GM18907 (cell line): ENCODE results near the gene ABI1.
A peak's percentile ranks its signal among the peaks of the same experiment; 100 is the strongest.
"Not testable (repeated sequence)": the region's sequence is repeated elsewhere in the genome, so short reads cannot be mapped to it uniquely, and the experiment has no call there.

Experiments used
- ATAC-seq: cut with Tn5 transposase; IDR thresholded peaks from one replicate; pipeline ENCODE4 v1.9.1; 2021; ENCODE audit warnings: mild to moderate bottlenecking, moderate library complexity; ENCODE audit not compliant: unreplicated experiment

ABI1 gene

GRCh38 chr10:26860443-26861204 lies at the start of gene ABI1:
Gene ABI1 (minus strand): TSS chr10:26860958. CDS start chr10:26860863, 95 bp downstream.
- ATAC-seq, result peak; percentile 75

- no peak for ATAC-seq
These were observed 49.0 kb upstream of the ABI1 start for GRCh38 chr10:26909753-26910152.

- not testable (repeated sequence) for ATAC-seq
These were observed 44.6 kb upstream of the ABI1 start for GRCh38 chr10:26905253-26905781.

DNA sequence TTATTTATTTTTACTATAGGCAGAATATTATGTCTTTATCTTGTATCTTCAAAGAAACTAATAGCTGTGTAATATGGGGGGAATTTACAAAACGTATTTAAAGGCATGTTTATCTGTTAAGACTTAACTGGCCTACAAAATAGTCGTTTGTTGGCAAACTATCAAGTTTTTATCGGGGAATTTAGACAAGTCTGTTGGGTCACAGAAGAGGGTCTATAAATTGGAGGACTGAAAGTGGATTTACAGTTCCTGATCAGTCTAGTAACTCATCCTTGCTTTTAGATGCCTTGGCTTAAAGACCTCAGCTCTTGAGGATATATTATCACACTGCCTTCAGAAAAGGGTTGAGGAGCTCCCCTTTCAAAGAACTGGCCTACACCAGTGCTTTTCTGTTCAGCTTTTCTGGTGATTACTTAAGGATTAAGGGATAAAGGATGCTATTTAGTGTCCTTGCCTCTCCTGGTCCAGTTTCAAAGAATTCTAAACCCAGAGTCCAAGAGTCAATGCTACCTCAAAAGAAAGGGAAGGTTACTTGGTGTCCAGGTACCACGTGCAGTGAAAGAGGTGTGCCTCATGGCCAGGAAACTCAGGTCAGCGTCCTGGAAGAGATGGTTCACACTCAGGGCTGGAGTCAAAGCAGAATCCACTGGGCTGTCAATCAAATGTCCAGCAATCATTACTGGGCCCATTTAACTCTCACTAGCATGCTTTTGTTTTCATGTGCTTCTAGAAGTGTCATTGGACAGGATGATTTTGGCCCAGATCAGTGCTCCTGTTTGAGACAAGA lies 42.9 kb upstream of the ABI1 start:
- ATAC-seq, result no peak

GRCh38 chr10:26892306-26892923 lies 31.7 kb upstream of the ABI1 start:
- ATAC-seq, result not testable (repeated sequence)

DNA sequence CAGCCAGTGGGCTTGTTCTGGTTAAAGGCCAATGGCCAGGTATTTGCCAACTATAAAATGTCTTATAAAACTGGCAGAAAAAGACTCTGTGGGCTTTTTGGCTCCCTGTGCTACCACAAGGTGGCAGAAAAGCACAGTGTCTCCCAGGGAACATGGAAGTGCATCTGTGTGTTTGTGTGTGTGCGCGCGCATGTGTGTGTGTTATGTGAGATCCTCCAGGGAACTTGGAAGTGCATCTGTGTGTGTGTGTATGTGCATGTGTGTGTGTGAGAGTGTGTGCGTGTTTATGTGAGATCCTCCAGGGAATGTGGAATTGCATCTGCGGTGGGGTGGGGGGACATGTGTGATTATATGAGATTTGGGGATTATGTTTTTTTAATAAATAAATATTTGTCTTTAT lies 30.2 kb upstream of the ABI1 start:
- ATAC-seq, result no peak

GRCh38 chr10:26887611-26888215 lies 27.0 kb upstream of the ABI1 start:
- no peak for ATAC-seq

DNA sequence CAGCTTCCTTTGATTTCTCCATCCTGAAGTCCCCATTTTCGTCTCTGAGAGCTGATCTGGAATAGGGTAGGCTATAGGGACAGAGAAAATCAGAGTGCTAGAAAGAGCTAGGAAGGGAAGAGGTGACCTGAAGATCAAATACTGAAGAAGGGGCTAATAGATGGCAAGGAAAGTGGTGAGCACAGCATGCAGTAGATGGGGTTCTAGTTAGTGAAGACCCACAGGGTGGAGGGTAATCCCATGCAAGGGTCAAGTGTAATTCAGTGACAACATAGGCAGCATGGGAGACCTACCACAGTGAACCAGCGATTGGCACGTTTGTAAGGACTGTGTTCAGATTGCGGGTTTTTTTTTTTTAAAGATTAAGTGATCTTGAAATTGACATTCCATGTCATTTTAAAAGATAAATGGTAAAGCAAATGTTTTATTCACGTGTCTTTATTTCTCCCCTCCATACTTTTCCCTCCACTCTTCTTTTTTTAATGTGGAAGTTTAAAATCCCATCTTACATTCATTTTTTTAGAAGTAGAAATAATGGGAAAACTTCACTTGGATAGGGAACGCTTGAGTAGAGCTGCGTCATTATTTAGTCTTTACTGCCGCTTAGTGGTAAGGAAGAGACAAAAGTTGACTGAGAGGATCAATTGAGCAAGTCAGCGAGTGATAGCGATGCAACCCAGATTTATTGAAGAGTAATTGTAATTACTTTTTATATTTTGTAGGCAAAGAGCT lies 21.0 kb upstream of the ABI1 start:
- ATAC-seq, result peak; percentile 71

GRCh38 chr10:26879744-26880143 lies 19.0 kb upstream of the ABI1 start:
- ATAC-seq, result no peak

DNA sequence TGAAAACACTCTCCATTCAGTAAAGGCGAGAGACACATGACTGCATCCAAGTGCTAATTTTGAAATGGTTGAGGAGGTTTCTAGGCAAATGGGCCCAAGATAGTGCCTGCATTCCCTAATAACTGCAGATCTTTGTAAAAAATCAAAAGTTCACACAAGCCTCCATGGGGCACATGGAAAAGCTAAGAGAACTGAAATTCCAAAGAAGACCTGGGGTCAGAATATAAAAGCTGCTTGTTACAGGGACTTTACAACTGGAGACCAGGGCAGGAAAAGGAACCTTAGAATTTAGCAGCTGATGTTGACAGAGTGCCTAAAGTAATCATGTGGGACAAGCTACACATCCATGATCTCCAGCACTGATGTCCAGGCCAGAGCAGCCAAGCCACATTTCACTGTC lies 10.0 kb upstream of the ABI1 start:
- ATAC-seq, result no peak

GRCh38 chr10:26869528-26869927 lies 8.8 kb upstream of the ABI1 start:
- no peak for ATAC-seq

DNA sequence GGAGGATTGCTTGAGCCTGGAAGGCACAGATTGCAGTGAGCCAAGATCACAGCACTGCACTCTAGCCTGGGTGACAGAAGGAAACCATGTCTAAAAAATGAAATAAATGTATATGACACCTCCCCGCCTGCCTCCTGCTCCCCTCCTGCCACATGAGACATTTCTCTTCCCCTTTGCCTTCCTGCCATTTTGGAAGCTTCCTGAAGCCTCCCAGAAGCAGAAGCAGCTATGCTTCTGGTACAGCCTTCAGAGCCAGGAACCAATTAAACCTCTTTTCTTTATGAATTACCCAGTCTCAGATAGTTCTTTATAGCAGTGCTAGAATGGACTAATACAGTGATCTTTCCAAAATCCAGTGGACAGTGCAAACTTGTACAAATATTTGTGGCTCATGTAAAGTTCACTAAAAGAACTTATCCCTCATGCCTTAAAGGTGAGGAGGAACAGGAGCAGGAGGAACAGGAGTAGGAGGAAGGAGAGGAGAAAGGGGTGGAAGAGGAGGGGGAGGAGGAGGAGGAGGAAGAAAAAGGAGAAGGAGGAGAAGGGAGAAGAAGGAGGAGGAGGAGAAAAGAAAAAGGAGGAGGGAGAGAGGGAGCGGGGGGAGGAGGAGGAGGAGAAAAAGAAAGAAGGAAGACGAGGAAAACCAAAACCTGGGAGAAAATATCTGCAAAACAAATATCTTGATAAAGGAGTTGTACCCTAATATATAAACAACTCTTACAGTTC lies 2.8 kb upstream of the ABI1 start:
- ATAC-seq, result no peak

GRCh38 chr10:26861205-26861998 lies 644 bp upstream of the ABI1 start:
- no peak for ATAC-seq

GRCh38 chr10:26860102-26860442 lies 686 bp downstream of the ABI1 start:
- ATAC-seq, result peak; percentile 30

DNA sequence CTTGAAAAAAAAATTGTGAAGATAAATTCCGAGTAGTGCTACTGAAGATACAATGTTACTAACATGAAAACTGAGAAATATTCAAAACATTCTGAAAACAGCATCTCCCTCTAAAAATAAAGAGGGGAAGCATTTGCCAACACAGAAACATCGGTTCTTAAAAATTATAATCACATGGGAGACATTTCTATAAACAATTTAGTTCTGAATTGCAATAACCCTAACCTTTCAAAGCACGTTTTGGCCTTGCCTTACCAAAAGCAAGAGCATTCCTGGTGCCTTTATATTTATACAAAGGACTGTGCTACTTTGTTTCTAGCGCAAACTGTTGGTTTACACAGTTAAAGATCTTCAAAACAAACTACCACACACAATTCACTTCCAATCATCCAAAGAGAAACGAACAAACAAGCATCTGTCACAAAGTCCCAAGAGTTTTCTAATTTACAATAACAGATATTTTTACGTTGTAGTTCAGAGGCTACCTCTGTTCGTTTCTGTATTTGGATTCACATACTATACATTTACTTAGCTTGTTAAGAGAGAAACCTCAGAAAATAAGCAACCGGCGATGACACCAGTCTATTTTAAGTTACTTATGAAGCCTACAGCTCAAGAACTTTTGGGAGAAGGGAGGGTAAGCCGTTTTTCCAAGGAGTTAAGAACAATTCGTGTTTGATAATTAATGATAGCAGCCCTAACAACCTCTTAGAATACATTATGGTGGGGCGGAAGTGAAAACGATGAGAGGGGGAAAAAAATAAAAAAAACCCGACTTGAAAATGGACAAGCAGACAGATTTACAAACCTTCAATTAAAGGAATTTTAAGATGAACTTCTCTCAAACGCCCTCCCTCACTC lies 1.3 kb downstream of the ABI1 start:
- ATAC-seq, result no peak

DNA sequence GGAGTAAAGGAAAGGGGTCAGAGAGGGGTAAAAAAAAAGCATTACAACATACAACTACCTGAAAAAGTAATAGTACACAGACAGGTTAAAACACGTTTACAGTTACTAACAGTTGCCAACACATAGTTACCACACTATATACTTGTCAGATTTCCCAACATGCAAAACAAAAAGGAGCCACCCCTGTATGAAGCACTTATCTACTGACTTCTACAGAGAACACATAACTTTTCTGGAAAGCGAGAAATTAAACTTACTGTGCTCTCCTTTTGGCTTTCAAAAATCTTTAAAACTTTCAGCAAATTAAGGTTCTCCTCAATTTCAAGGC lies 2.1 kb downstream of the ABI1 start:
- ATAC-seq, result no peak

DNA sequence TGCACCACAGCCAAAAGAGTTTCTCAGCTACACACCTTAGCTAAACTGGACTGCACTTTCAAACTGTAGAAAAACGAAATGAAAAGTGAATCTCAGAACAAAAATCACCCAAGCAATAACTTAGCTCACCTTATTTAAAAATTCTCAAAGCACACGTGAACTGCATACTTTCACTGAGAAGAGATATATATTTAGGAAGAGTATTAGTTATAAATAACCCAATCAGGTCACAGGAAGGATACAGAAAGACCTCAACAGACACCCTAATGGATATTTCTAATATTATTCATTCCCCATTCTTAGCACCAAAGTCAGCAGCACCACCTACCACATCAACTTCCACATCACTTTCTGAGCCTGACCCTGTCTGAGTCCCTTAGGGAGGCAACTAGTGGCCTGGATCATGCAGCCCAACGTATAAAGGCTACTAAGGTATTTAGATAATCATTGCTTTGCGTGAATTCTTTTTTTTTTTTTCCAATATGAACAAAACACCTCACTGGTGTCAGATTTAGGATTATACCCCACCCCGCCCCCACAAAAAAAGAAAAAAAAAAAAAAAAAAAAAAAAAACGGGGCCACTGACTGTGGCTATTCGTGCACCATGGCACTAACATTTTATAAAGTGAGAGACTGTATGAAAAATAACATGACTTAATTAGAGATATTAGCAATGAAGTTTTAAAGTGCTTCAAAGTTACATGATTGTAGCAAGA lies 2.6 kb downstream of the ABI1 start:
- ATAC-seq, result peak; percentile 29

GRCh38 chr10:26857553-26857952 lies 3.2 kb downstream of the ABI1 start:
- peak; percentile 5 for ATAC-seq
